HTERT RPE-1 (cell line): Measurements from ENCODE around the gene PDSS2.
"Not testable (repeated sequence)": the region's sequence is repeated elsewhere in the genome, so short reads cannot be mapped to it uniquely, and the experiment has no call there.

Experiments used
- in situ Hi-C: fragments of 300-500 bp; cut with MboI; formaldehyde crosslinking; loops from 4 replicates; pipeline ENCODE4 v1.14.3; 2020; ENCODE audit warnings: low sequenced_read_pairs

Gene PDSS2

GRCh38 chr6:107368471-107368870 is 90.9 kb downstream of the PDSS2 start:
- in situ Hi-C loops: no loop called here

- in situ Hi-C loops: not testable (repeated sequence)
Measured at GRCh38 chr6:107364173-107364572, 95.2 kb downstream of the PDSS2 start.

- in situ Hi-C loops: no loop called here
Measured at GRCh38 chr6:107361753-107362604, 97.4 kb downstream of the PDSS2 start.

DNA sequence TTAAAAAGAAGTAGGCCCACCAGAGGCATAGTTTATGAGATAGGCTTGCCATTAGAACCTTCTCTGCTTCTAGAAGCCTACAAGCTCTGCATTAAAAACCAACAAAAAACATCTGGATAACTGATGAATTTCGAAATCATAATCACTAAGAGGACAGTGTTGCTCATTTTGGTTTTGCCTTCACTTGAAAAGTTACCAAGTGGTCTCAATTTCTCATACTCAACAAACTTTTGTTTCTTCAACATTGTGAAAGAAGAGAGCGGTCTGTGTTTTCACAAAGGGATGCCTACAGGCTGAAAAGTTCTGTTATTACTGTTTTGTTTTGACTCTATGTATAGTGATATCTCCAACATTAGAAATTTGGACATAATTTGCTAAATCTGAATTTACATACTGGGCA is 98.9 kb downstream of the PDSS2 start:
- in situ Hi-C loops: no loop called here

DNA sequence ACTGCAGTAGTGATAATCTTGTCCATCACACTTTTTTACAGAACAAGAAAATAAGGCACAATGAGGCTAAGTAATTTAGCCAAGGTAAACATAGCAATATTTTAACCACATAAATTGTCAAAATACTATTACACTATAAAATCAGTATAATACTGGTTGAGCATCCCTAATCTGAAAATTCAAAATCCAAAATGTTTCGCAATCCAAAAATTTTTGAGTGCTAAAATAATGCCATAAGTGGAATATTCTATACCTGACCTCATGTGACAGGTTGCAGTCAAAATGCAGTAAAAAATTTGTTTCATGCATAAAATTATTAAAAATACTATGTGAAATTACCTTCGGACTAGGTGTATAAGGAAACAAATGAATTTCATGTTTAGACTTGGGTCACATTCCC is 101.5 kb downstream of the PDSS2 start:
- in situ Hi-C loops: no loop called here

- in situ Hi-C loops: no loop called here
Measured at GRCh38 chr6:107357031-107357430, 102.3 kb downstream of the PDSS2 start.

- in situ Hi-C loops: no loop called here
Measured at GRCh38 chr6:107355659-107356058, 103.7 kb downstream of the PDSS2 start.

DNA sequence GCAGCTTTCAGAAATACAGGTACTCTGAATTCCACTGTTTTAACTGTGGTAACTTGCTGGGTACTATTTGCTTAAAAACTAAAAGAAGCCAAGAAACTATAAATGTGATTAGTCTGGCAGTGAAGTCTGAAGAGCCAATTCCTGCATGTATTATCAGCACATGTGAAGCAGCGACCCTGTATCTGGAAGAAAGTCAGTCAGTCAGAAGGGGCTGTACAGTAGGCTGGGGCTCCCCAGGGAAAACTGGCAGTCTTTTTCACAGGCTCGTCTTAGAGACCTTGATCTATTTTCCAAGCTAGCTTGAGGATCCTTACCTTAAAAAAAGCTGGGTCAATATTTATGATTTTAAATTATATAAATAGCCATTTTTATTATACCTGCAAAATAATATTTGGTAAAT is 104.9 kb downstream of the PDSS2 start:
- in situ Hi-C loops: no loop called here

GRCh38 chr6:107353773-107354382 is 105.5 kb downstream of the PDSS2 start:
- in situ Hi-C loops: no loop called here

DNA sequence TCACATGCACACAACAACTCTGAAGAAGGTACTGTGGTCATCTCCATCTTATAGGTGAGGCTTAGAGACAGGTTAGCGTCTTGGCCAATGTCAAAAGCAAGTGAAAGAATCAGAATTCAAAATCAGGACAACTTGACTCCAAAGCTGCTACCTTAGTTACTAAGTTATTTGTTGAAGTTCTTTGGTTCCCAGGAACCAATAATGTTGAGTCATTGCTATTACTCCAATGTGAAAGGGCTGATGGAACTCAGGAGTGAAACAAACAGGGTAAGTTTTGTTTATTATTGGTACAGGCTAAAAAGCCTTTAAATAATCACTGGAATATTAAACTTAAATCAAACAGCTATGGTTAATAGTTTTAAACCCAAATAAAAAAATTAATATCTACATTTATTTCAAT is 111.1 kb downstream of the PDSS2 start:
- in situ Hi-C loops: no loop called here

- in situ Hi-C loops: no loop called here
Measured at GRCh38 chr6:107345393-107345792, 114.0 kb downstream of the PDSS2 start.

DNA sequence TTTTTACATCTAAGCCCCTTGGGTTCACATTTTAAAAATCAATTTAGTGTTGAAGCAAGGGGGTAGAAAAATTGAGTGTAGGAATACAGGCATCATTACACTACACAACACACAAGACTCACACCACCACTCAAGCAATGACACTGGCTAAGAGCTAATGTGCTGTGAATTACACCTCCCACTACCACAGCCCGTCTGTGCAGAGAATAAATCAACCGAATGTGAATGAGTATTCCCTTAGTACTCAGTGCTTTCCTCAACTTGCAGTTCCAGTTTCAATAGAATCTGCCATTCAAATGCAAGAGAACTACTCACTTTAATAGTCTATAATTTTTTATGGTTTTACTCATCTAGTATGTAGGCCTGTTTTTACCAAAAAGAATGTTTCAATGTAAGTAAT is 114.4 kb downstream of the PDSS2 start:
- in situ Hi-C loops: no loop called here

- in situ Hi-C loops: no loop called here
Measured at GRCh38 chr6:107344383-107344782, 115.0 kb downstream of the PDSS2 start.

- in situ Hi-C loops: no loop called here
Measured at GRCh38 chr6:107342144-107342543, 117.2 kb downstream of the PDSS2 start.

DNA sequence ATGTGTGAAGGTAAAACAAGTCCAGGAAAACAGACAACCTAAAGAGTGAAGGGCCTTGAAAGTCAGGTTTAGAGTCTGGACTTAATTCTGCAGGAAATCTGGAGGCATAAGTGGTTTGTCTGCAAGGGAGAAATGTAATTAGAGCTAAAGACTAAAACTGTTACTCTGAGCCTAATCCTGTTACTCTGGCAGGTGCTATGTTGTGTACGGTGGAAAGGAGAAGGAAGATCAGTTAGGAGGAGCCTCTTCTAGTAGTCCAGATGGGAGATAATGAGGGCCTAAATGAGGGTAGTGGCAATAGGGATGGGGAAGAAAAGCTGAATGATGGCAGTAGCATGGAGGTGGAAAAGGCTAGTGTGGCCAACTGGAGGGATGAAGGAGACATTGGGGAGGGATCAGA is 118.5 kb downstream of the PDSS2 start:
- in situ Hi-C loops: no loop called here

GRCh38 chr6:107337191-107337741 is 122.1 kb downstream of the PDSS2 start:
- in situ Hi-C loops: no loop called here

DNA sequence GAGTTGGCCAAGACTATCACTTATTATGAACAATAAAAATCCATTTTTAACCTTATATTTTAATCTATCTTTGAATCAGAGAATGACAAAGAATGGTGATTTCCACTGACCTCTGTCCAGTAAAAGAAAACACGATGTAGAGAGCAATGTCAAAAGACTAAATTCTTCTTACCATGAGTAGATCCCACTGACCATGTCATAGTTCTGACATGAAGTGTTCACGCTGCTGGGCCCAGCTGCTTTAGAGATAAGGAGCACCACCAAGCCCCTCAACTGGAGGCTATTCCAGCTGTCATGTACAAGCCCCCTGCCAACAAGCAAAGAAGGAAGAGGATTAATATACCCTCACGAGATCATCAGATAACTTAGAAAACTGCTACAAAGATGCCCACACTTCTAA is 125.3 kb downstream of the PDSS2 start:
- in situ Hi-C loops: no loop called here

GRCh38 chr6:107333491-107333890 is 125.9 kb downstream of the PDSS2 start:
- in situ Hi-C loops: no loop called here

DNA sequence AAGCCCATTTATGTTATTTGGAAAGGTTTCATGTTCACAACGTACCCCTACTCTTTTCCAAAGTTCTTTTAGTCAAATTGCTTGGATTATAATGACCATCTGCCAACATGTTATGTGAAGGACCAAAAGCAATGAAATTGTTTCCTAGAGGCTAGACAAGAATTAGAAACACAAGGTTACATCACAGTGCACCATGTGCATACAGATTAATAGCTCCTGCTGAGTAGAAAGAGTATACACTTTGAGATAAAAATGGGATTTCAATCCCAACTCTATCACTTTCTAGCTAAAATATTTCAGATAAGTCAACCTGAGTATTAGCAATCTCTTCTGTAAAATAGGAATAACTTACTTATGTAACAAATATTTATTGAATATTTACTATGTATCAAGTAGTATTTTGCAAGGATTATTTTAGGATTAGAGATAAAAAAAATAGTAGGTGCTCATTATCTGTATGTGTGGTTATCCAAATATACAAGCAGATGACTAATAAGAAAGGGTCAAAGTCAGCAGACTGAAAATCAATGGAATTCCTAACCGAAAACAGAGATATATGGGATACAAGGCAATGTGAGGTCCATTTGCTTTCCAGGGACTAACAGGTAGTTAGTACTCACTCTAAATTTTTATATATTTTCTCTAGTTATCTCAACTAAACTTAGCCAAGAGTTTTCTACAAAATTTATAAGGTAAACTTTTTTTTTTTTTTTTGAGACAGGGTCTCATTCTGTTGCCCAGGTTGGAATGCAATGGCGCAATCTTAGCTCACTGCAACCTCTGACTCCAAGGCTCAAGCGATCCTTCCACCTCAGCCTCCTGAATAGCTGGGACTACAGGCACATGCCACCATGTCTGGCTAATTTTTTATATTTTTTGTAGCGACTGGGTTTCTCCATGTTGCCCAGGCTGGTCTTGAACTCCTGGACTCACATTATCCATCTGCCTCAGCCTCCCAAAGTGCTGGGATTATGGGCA is 127.7 kb downstream of the PDSS2 start:
- in situ Hi-C loops: no loop called here

GRCh38 chr6:107330168-107330567 is 129.2 kb downstream of the PDSS2 start:
- in situ Hi-C loops: no loop called here
